T-cell (primary cell): ENCODE results near the gene DEXI. TPM values are rescaled to one million over a fixed set of nuclear protein-coding genes. Genes with fewer than 3 reads are reported as not detected.
"Not testable (repeated sequence)": the region's sequence is repeated elsewhere in the genome, so short reads cannot be mapped to it uniquely, and the experiment has no call there.

Source experiments
- ATAC-seq, 4 experiments: fragments of 200-7000 bp in 3 of 4; fragments of 150-1000 bp in 1 of 4; cut with Tn5 transposase; replicated peaks in 1 of 4; 1 replicate in 3 of 4; 2 replicates in 1 of 4; pipeline ENCODE4 v1.10.0; 2021; ENCODE audit warnings: moderate library complexity in 3 of 4, mild to moderate bottlenecking in 2 of 4, moderate number of reproducible peaks in 1 of 4
- CTCF ChIA-PET, 2 donors: fragments of 300-600 bp; sonication (Branson Sonifier 250); formaldehyde crosslinking; loops; one replicate each; lab custom pipeline; 2022; ENCODE audit warnings: antibody characterized with exemption in 2 of 2; lab: Charles Lee
- POLR2A ChIA-PET, 2 donors: fragments of 300-600 bp; sonication (Branson Sonifier 250); formaldehyde crosslinking; loops; one replicate each; lab custom pipeline; 2022; ENCODE audit warnings: antibody characterized with exemption in 2 of 2; lab: Charles Lee
- DNase-seq, 35 experiments: peaks; one replicate each; pipeline versions ENCODE4 v3.0.0 to v3.0.0-alpha.2; 2013 to 2023
- H3K27ac ChIP-seq: one replicate; pipeline ENCODE4 v1.5.1; 2013; ENCODE audit warnings: low read length
- H3K27me3 ChIP-seq, 2 experiments: replicated peaks in 1 of 2; 1 replicate in 1 of 2; 2 replicates in 1 of 2; pipeline versions ENCODE4 v1.6.1 to v1.7.0; 2013; ENCODE audit warnings: low read length in 1 of 2, mixed read lengths in 1 of 2; ENCODE audit not compliant: control insufficient read depth in 2 of 2, insufficient read depth in 2 of 2; ENCODE audit errors: extremely low read depth in 1 of 2
- H3K36me3 ChIP-seq, 2 donors: 1 replicate in 1 of 2; 2 replicates in 1 of 2; pipeline versions ENCODE4 v1.6.1 to v1.7.0; 2013; ENCODE audit warnings: low read length in 1 of 2; ENCODE audit not compliant: control insufficient read depth in 2 of 2, insufficient read depth in 1 of 2; ENCODE audit errors: extremely low read depth in 1 of 2
- H3K4me1 ChIP-seq, 2 experiments: 1 replicate in 1 of 2; 2 replicates in 1 of 2; pipeline versions ENCODE4 v1.6.1 to v1.7.0; 2013; ENCODE audit warnings: low read length in 2 of 2, mixed read lengths in 1 of 2; ENCODE audit not compliant: insufficient read depth in 2 of 2, control insufficient read depth in 1 of 2; ENCODE audit errors: extremely low read depth in 1 of 2
- H3K4me3 ChIP-seq, 2 donors: 1 replicate in 1 of 2; 2 replicates in 1 of 2; pipeline versions ENCODE4 v1.5.1 to v1.7.0; 2013; ENCODE audit warnings: mild to moderate bottlenecking in 2 of 2, low read length in 1 of 2, moderate library complexity in 1 of 2; ENCODE audit not compliant: control insufficient read depth in 1 of 2; ENCODE audit errors: extremely low read depth in 1 of 2
- H3K9me3 ChIP-seq: 2 replicates; pipeline ENCODE4 v1.7.0; 2013
- H3K27ac Mint-ChIP-seq, 2 donors: one replicate each; pipeline ENCODE4 v1.8.0; 2020 to 2021; ENCODE audit warnings: mild to moderate bottlenecking in 2 of 2, mixed read lengths in 2 of 2
- H3K27me3 Mint-ChIP-seq, 2 donors: one replicate each; pipeline ENCODE4 v1.8.0; 2021 to 2022; ENCODE audit warnings: mixed read lengths in 2 of 2
- H3K36me3 Mint-ChIP-seq: one replicate; pipeline ENCODE4 v1.8.0; 2021; ENCODE audit warnings: mixed read lengths
- H3K4me1 Mint-ChIP-seq, 3 donors: one replicate each; pipeline ENCODE4 v1.8.0; 2020 to 2022; ENCODE audit warnings: mixed read lengths in 3 of 3, mild to moderate bottlenecking in 1 of 3
- H3K4me3 Mint-ChIP-seq, 3 donors: one replicate each; pipeline ENCODE4 v1.8.0; 2020 to 2022; ENCODE audit warnings: mild to moderate bottlenecking in 3 of 3, mixed read lengths in 3 of 3, moderate library complexity in 3 of 3
- H3K9me3 Mint-ChIP-seq, 3 donors: one replicate each; pipeline ENCODE4 v1.8.0; 2020 to 2022; ENCODE audit warnings: mixed read lengths in 3 of 3
- WGBS: methylation state at CpG from one replicate; pipeline ENCODE4 v1.1.5; 2013; ENCODE audit warnings: missing lambda C conversion rate; ENCODE audit not compliant: insufficient coverage; 5-methylcytosine and 5-hydroxymethylcytosine counted together
- total RNA-seq, 35 experiments: library from RNA in 6 of 35; stranded (reverse) in 6 of 35; fragments of 120-200 nt in 1 of 35; gene quantifications; one replicate each; pipeline versions ENCODE4 v1.2.1 to v1.2.4 and lab custom pipeline; 2013 to 2026

The DEXI gene
- total RNA-seq, 5 donors from 2014 or later (not counting 1 experiment from before 2014, with no cell fraction given) = 12.2 to 39.8 (median 34.1) TPM

DNA sequence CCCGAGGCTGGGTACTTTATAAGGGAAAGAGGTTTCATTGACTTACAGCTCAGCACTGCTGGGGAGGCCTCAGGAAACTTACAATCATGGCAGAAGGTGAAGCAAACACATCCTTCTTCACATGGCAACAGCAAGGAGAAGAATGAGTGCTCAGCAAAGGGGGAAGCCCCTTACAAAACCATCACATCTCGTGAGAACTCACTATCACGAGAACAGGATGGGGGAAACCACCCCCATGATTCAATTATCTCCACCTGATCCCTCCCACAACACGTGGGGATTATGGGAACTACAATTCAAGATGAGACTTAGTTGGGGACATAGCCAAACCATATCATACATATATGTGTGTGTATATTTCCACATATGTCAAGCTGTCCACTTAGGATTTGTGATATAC lies 24.3 kb upstream of the DEXI start:
- H3K27me3 Mint-ChIP-seq, H3K9me3 ChIP-seq, H3K9me3 Mint-ChIP-seq, H3K27ac ChIP-seq, CTCF ChIA-PET, H3K4me3 Mint-ChIP-seq, ATAC-seq, H3K27me3 ChIP-seq, H3K4me3 ChIP-seq, POLR2A ChIA-PET: not testable (repeated sequence)
- peaks cover 0 to 25% of the 10 kb centered on the region in 2 experiments for H3K4me1 ChIP-seq
- Mint-ChIP-seq H3K4me1 (peaks cover 27 to 40% (median 38%) of the 10 kb centered on the region in 3 donors), H3K36me3 (peaks cover 40% of the 10 kb centered on the region), H3K27ac (peak overlapping the region in 1 of 2 donors; percentile 2)
- no CpG with 5 or more reads among the region's 4 CpGs for WGBS
- peak in 1 of 35 experiments; percentile 32 for DNase-seq
- peaks cover 11 to 44% of the 10 kb centered on the region in 2 donors for H3K36me3 ChIP-seq

GRCh38 chr16:10966129-10966528 lies 23.9 kb upstream of the DEXI start:
- Histone ChIP-seq H3K27ac (no peak overlapping the region), H3K9me3 (no peaks in the 10 kb centered on the region), H3K4me3 (no peak overlapping the region), H3K36me3 (peaks cover 11 to 44% of the 10 kb centered on the region in 2 donors), H3K4me1 (peaks cover 0 to 23% of the 10 kb centered on the region in 2 experiments), H3K27me3 (no peaks in the 10 kb centered on the region)
- Mint-ChIP-seq H3K4me3 (no peak overlapping the region), H3K9me3 (no peaks in the 10 kb centered on the region), H3K36me3 (peaks cover 41% of the 10 kb centered on the region), H3K27ac (no peak overlapping the region), H3K4me1 (peaks cover 24 to 38% (median 35%) of the 10 kb centered on the region in 3 donors), H3K27me3 (no peaks in the 10 kb centered on the region)
- DNase-seq (no peak), ATAC-seq (no peak)
- 84% methylated on average over 5 of the region's 5 CpGs for WGBS
- ChIA-PET POLR2A (no interaction called here), CTCF (no interaction called here)

DNA sequence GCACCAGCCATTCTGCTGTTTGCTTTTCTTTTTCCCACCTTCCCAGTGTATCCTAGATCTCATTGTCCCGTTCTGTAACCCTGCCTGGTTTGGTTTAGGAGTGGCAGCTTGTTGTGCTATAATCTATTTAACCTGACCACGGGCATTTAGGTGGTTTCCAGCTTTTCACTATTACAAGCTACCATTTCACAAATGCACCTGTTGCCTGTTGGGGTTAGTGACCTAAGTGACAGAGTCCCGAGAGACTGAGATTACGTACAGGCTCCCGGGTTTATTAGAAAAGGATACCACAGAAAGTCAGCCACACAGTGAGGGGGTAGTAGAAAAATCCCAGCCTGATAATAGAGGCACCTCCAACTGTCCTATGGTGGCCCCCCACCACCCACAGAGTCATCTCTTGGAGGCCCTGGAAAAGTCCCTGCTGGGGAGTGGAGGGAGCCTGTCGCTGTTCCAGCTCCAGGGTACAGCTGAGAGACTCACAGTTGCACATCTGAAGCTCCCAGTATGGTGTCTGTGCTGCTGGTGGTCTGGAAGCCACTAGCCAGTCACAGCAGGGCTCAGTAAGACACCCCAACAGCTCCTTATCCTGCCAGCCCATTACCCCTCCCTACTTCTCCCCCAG lies 23.3 kb upstream of the DEXI start:
- POLR2A ChIA-PET = no interaction called here
- H3K4me3 Mint-ChIP-seq = peak overlapping the region in 1 of 3 donors; percentile 11
- peak in 1 of 4 experiments; percentile 17 for ATAC-seq
- Histone ChIP-seq H3K36me3 (peaks cover 11 to 42% of the 10 kb centered on the region in 2 donors), H3K9me3 (no peaks in the 10 kb centered on the region), H3K4me1 (peaks cover 0 to 23% of the 10 kb centered on the region in 2 experiments), H3K27me3 (no peaks in the 10 kb centered on the region), H3K4me3 (no peak overlapping the region), H3K27ac (no peak overlapping the region)
- H3K27ac Mint-ChIP-seq = peak overlapping the region in 1 of 2 donors; percentile 70
- CTCF ChIA-PET = interaction anchor here (0.6 to 1.8 kb wide), 7 partner anchors 23 to 1817 kb away, joined by 3 to 6 read pairs (median 4); partner anchors contain the start of gene DEXI (in 1 of the 2)
- peaks cover 24 to 38% (median 35%) of the 10 kb centered on the region in 3 donors for H3K4me1 Mint-ChIP-seq
- no peaks in the 10 kb centered on the region for H3K27me3 Mint-ChIP-seq
- H3K9me3 Mint-ChIP-seq = no peaks in the 10 kb centered on the region
- WGBS = no CpG with 5 or more reads among the region's 6 CpGs
- peaks cover 43% of the 10 kb centered on the region for H3K36me3 Mint-ChIP-seq
- DNase-seq = peak in 1 of 35 experiments; percentile 31

DNA sequence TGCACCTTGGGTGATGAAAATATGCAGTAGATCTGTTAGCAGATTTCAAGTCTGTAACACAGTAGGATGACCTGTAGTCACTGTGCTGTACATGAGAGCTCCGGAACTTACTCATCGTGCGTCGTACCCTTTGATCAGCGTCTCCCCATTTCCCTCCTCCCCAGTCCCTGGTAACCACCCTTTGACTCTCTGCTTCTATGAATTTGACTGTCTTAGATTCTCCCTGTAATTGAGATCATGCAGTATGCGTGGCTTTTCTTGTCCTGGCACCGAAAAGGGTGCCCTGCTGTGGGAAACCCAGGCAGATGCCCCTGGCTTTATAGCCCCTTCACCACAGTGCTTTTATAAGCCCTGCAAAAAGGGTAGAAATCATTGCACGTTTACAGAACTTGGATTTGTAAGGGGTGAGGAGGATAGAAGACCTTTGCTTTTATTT lies 22.6 kb upstream of the DEXI start:
- H3K27me3 ChIP-seq = no peaks in the 10 kb centered on the region
- peak in 31 of 35 experiments; percentile 27 to 75 (median 45) for DNase-seq
- ChIA-PET CTCF (interaction anchor here (0.6 to 2.1 kb wide), 10 partner anchors 23 to 1817 kb away, joined by 3 to 7 read pairs (median 4); partner anchors contain the start of genes DEXI (in 1 of the 2) and SOCS1 (in 1 of the 2)), POLR2A (no interaction called here)
- Mint-ChIP-seq H3K9me3 (no peaks in the 10 kb centered on the region), H3K4me1 (peaks cover 24 to 41% (median 35%) of the 10 kb centered on the region in 3 donors), H3K36me3 (peaks cover 43% of the 10 kb centered on the region), H3K27me3 (no peaks in the 10 kb centered on the region), H3K27ac (peak overlapping the region; percentile 30 to 70), H3K4me3 (peak overlapping the region in 2 of 3 donors; percentile 4 to 11)
- H3K4me1 ChIP-seq = peaks cover 0 to 23% of the 10 kb centered on the region in 2 experiments
- no peak overlapping the region for H3K27ac ChIP-seq
- 36% methylated on average over 5 of the region's 8 CpGs for WGBS
- H3K9me3 ChIP-seq = no peaks in the 10 kb centered on the region
- H3K36me3 ChIP-seq = peaks cover 8 to 37% of the 10 kb centered on the region in 2 donors
- ATAC-seq = peak; percentile 90 to 96 (median 93)
- H3K4me3 ChIP-seq = no peak overlapping the region

- Mint-ChIP-seq H3K4me1 (peaks cover 24 to 41% (median 35%) of the 10 kb centered on the region in 3 donors), H3K4me3 (peak overlapping the region; percentile 36 to 57 (median 55)), H3K27ac (peak overlapping the region; percentile 80 to 82), H3K27me3 (no peaks in the 10 kb centered on the region), H3K9me3 (no peaks in the 10 kb centered on the region), H3K36me3 (peaks cover 43% of the 10 kb centered on the region)
- DNase-seq = peak; percentile 47 to 90 (median 71)
- Histone ChIP-seq H3K4me1 (peaks cover 0 to 23% of the 10 kb centered on the region in 2 experiments), H3K4me3 (peak overlapping the region in 1 of 2 donors; percentile 16), H3K27ac (no peak overlapping the region), H3K9me3 (no peaks in the 10 kb centered on the region), H3K27me3 (no peaks in the 10 kb centered on the region), H3K36me3 (peaks cover 5 to 35% of the 10 kb centered on the region in 2 donors)
- POLR2A ChIA-PET = interaction anchor here in 1 of 2 donors (1.4 kb wide), 1 partner anchor 15 kb away, joined by 3 read pairs; no protein-coding TSS in a partner anchor
- CTCF ChIA-PET = interaction anchor here (0.5 to 2.1 kb wide), 22 partner anchors 13 to 1103 kb away, joined by 3 to 7 read pairs (median 3); partner anchors contain the start of genes DEXI (in 1 of the 2) and SOCS1 (in 1 of the 2)
- peak; percentile 67 to 71 (median 70) for ATAC-seq
- 25% methylated on average over 15 of the region's 20 CpGs for WGBS
Measured at GRCh38 chr16:10964039-10964890, 22.0 kb upstream of the DEXI start.

DNA sequence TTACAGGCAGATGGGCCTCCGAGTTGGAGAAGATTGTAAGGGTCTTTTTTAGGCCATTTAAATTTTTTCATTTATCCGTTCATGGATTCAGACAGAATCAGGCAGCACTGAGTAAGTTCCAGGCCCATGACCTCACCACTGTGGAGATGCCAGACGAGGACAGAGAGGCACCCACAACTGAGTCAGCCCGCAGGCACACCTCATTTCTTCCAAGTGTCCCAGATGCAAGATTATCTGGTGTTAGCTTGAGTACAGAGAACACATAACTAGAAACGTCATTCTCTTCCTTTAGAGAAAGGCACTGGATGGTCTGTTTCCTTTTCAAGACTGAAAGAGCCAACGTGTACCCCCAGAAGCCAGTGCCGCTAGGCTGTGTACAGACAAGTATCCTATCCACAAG lies 19.0 kb upstream of the DEXI start:
- Histone ChIP-seq H3K27me3 (no peaks in the 10 kb centered on the region), H3K4me1 (peaks cover 0 to 23% of the 10 kb centered on the region in 2 experiments), H3K27ac (no peak overlapping the region), H3K9me3 (no peaks in the 10 kb centered on the region), H3K4me3 (no peak overlapping the region), H3K36me3 (peaks cover 7 to 38% of the 10 kb centered on the region in 2 donors)
- CTCF ChIA-PET = interaction anchor here (0.6 to 2.5 kb wide), 3 partner anchors 10 to 160 kb away, joined by 3 to 7 read pairs (median 4); no protein-coding TSS in a partner anchor
- H3K4me3 Mint-ChIP-seq = no peak overlapping the region
- H3K9me3 Mint-ChIP-seq = no peaks in the 10 kb centered on the region
- H3K4me1 Mint-ChIP-seq = peaks cover 38 to 60% (median 47%) of the 10 kb centered on the region in 3 donors
- H3K36me3 Mint-ChIP-seq = peaks cover 38% of the 10 kb centered on the region
- POLR2A ChIA-PET = no interaction called here
- H3K27me3 Mint-ChIP-seq = no peaks in the 10 kb centered on the region
- WGBS = 84% methylated on average over 4 of the region's 7 CpGs
- no peak overlapping the region for H3K27ac Mint-ChIP-seq
- DNase-seq (no peak), ATAC-seq (no peak)
